Measurements from ENCODE around the gene PNMA6A.

PNMA6A gene

DNA sequence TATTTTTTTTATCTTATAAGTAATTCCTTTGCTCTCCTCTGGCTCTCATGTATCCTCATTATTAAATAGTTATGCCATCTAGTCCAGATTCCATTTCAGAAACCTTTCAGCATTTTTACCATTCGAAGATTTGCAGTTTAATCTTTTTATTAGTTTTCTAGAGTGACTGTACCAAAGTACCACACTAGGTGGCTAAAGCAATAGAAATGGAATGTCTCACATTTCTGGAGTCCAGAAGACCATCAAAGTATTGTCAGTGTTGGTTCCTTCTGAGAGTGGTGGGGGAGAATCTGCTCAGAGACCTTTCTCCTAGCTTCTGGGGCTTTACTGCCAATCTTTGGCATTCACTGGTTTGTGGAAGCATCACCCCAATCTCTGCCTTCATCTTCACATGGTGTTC, 19.7 kb upstream of the PNMA6A start:
- H3K4me3 ChIP-seq (ENCODE audit: low read depth, low read length), result no peak overlapping the region
- no peak overlapping the region for H2BK12ac ChIP-seq (ENCODE audit: low read length)
- no peak overlapping the region for H4K8ac ChIP-seq (ENCODE audit: low read depth, low read length)
- H3K18ac ChIP-seq (ENCODE audit: low read length), result no peak overlapping the region
- no peak overlapping the region for H2AK5ac ChIP-seq (ENCODE audit: low read length)
- H3K4me2 ChIP-seq (ENCODE audit: low read length), result no peak overlapping the region
- no peak overlapping the region for H2BK120ac ChIP-seq (ENCODE audit: insufficient read depth, low read length, poor library complexity)
- no peak overlapping the region for H3K14ac ChIP-seq (ENCODE audit: low read length)
- no peaks in the 10 kb centered on the region for H3K79me2 ChIP-seq (ENCODE audit: control insufficient read depth, insufficient read depth, low read length, poor library complexity)
- no peaks in the 10 kb centered on the region for H3K79me1 ChIP-seq (ENCODE audit: low read length)
- H3K9ac ChIP-seq (ENCODE audit: low read length), result no peak overlapping the region
- no peak overlapping the region for H3K23ac ChIP-seq (ENCODE audit: low read length)
- H3K9me3 ChIP-seq (ENCODE audit: insufficient read depth, low read depth, low read length), result peaks cover 3% of the 10 kb centered on the region
- no CpG with 5 or more reads among the region's 1 CpG for WGBS (ENCODE audit: extremely low coverage, insufficient coverage, insufficient read length)
- no peak overlapping the region for H2AFZ ChIP-seq (ENCODE audit: insufficient read depth, low read length, poor library complexity)
- H4K91ac ChIP-seq (ENCODE audit: low read depth, low read length), result no peak overlapping the region
- H3K27ac ChIP-seq (ENCODE audit: low read depth, low read length), result no peak overlapping the region
- peaks cover 0 to 6% of the 10 kb centered on the region in 2 experiments for H3K4me1 ChIP-seq (ENCODE audit: control insufficient read depth in 1 of 2, insufficient read depth in 2 of 2, low read length in 2 of 2)
- no peak overlapping the region for H2BK5ac ChIP-seq (ENCODE audit: low read depth, low read length, poor library complexity)
- DNase-seq, result no peak
- no peaks in the 10 kb centered on the region for H3K36me3 ChIP-seq (ENCODE audit: control insufficient read depth in 1 of 2, insufficient read depth in 2 of 2, low read length in 2 of 2)
- H3K27me3 ChIP-seq (ENCODE audit: insufficient read depth, low read length), result no peaks in the 10 kb centered on the region
- no peak overlapping the region for H3K4ac ChIP-seq (ENCODE audit: low read depth, low read length)
- H4K12ac ChIP-seq (ENCODE audit: low read depth, low read length), result no peak overlapping the region

DNA sequence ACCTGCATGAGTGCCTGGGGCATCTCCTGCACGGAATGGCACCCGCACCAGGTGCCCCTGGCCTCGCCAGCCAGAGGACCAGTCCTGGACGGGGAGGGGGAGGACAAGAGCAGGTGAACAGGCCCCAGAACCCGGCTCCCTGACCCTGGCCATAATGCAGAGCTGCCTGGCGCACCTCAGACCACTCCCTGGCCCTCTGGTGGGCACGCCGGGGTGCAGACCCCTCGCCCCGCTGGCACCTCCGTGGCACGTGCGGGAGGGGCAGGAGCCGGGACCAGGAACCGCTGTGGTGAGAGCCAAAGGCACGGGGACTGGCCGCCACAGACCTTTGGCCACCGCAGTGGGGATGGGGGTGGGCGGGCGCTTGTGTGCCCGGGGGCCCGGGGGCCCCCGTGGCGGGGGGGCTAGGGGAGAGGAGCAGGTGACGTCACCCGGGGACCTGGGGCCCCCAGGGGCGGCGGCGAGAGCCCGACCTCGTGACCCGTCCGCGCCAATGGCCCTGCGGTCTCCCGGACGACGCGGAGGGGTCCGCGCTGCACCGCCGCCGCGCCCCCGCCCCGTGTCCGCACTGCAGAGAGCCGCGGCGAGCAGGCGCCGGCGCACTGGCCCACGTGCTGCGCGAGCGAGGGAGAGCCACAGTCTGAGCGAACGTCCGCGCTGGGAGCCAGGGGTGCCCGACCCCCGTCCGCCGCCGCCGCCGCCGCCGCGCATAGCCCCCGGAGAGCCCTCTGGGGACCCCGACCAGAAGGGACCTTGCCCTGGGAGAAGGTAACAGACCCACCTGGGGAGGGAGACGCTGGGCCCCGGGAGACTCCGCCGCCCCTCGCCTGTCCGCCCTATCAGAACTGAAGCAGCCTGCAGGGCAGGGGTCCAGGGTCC, 16.1 kb upstream of the PNMA6A start, which contains the start of gene PNMA3:
Gene PNMA3 (plus strand): TSS at position 600 of the 879 bp plus-strand sequence. CDS start 586 bp downstream, outside the sequence.
- no peak within 1 kb of the TSS for H2BK12ac ChIP-seq (ENCODE audit: low read length)
- H4K91ac ChIP-seq (ENCODE audit: low read depth, low read length), result no peak within 1 kb of the TSS
- whole genome bisulfite sequencing (ENCODE audit: extremely low coverage, insufficient coverage, insufficient read length), result no CpG with 5 or more reads among the region's 80 CpGs

DNA sequence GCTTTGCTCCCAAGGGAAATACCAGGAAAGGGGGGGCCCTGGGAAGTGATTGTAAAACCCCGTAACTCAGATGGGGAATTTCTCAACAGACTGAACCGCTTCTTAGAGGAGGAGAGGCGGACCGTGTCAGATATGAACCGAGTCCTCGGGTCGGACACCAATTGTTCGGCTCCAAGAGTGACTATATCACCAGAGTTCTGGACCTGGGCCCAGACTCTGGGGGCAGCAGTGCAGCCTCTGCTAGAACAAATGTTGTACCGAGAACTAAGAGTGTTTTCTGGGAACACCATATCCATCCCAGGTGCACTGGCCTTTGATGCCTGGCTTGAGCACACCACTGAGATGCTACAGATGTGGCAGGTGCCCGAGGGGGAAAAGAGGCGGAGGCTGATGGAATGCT, 15.0 kb upstream of the PNMA6A start:
- Histone ChIP-seq H3K9ac (ENCODE audit: low read length) (no peak overlapping the region), H4K12ac (ENCODE audit: low read depth, low read length) (no peak overlapping the region), H3K4ac (ENCODE audit: low read depth, low read length) (no peak overlapping the region), H4K8ac (ENCODE audit: low read depth, low read length) (no peak overlapping the region), H3K4me3 (ENCODE audit: low read depth, low read length) (no peak overlapping the region), H2BK12ac (ENCODE audit: low read length) (no peak overlapping the region), H2BK120ac (ENCODE audit: insufficient read depth, low read length, poor library complexity) (no peak overlapping the region), H3K4me1 (ENCODE audit: control insufficient read depth in 1 of 2, insufficient read depth in 2 of 2, low read length in 2 of 2) (peaks cover 0 to 6% of the 10 kb centered on the region in 2 experiments), H2BK5ac (ENCODE audit: low read depth, low read length, poor library complexity) (no peak overlapping the region), H3K27ac (ENCODE audit: low read depth, low read length) (no peak overlapping the region), H3K79me1 (ENCODE audit: low read length) (no peaks in the 10 kb centered on the region), H2AK5ac (ENCODE audit: low read length) (no peak overlapping the region), H3K36me3 (ENCODE audit: control insufficient read depth in 1 of 2, insufficient read depth in 2 of 2, low read length in 2 of 2) (no peaks in the 10 kb centered on the region), H4K91ac (ENCODE audit: low read depth, low read length) (no peak overlapping the region), H3K18ac (ENCODE audit: low read length) (no peak overlapping the region), H3K14ac (ENCODE audit: low read length) (no peak overlapping the region), H3K79me2 (ENCODE audit: control insufficient read depth, insufficient read depth, low read length, poor library complexity) (no peaks in the 10 kb centered on the region), H3K4me2 (ENCODE audit: low read length) (no peak overlapping the region), H3K9me3 (ENCODE audit: insufficient read depth, low read depth, low read length) (no peaks in the 10 kb centered on the region), H3K23ac (ENCODE audit: low read length) (no peak overlapping the region), H2AFZ (ENCODE audit: insufficient read depth, low read length, poor library complexity) (no peak overlapping the region), H3K27me3 (ENCODE audit: insufficient read depth, low read length) (no peaks in the 10 kb centered on the region)
- no peak for DNase-seq
- no CpG with 5 or more reads among the region's 11 CpGs for WGBS (ENCODE audit: extremely low coverage, insufficient coverage, insufficient read length)

More for the DNA sequence above, 16.1 kb upstream of the PNMA6A start, which contains the start of gene PNMA3:
- H3K9me3 ChIP-seq (ENCODE audit: insufficient read depth, low read depth, low read length), result no peaks in the 10 kb centered on the region
- DNase-seq, result no peak
- no peak within 1 kb of the TSS for H2BK5ac ChIP-seq (ENCODE audit: low read depth, low read length, poor library complexity)
- no peak within 1 kb of the TSS for H2AFZ ChIP-seq (ENCODE audit: insufficient read depth, low read length, poor library complexity)
- peak within 1 kb of the TSS; percentile 36 for H3K4me2 ChIP-seq (ENCODE audit: low read length)
- H3K79me1 ChIP-seq (ENCODE audit: low read length), result no peaks in the 10 kb centered on the region
- peaks cover 0 to 6% of the 10 kb centered on the region in 2 experiments for H3K4me1 ChIP-seq (ENCODE audit: control insufficient read depth in 1 of 2, insufficient read depth in 2 of 2, low read length in 2 of 2)
- no peak within 1 kb of the TSS for H3K4ac ChIP-seq (ENCODE audit: low read depth, low read length)
- H4K8ac ChIP-seq (ENCODE audit: low read depth, low read length), result no peak within 1 kb of the TSS
- no peaks in the 10 kb centered on the region for H3K79me2 ChIP-seq (ENCODE audit: control insufficient read depth, insufficient read depth, low read length, poor library complexity)
- no peak within 1 kb of the TSS for H3K18ac ChIP-seq (ENCODE audit: low read length)
- H3K9ac ChIP-seq (ENCODE audit: low read length), result no peak within 1 kb of the TSS
- no peak within 1 kb of the TSS for H3K4me3 ChIP-seq (ENCODE audit: low read depth, low read length)
- no peak within 1 kb of the TSS for H2BK120ac ChIP-seq (ENCODE audit: insufficient read depth, low read length, poor library complexity)
- H3K36me3 ChIP-seq (ENCODE audit: control insufficient read depth in 1 of 2, insufficient read depth in 2 of 2, low read length in 2 of 2), result no peaks in the 10 kb centered on the region
- no peak within 1 kb of the TSS for H3K14ac ChIP-seq (ENCODE audit: low read length)
- H2AK5ac ChIP-seq (ENCODE audit: low read length), result no peak within 1 kb of the TSS
- H3K23ac ChIP-seq (ENCODE audit: low read length), result no peak within 1 kb of the TSS
- H4K12ac ChIP-seq (ENCODE audit: low read depth, low read length), result no peak within 1 kb of the TSS
- H3K27me3 ChIP-seq (ENCODE audit: insufficient read depth, low read length), result no peaks in the 10 kb centered on the region
- H3K27ac ChIP-seq (ENCODE audit: low read depth, low read length), result no peak within 1 kb of the TSS

DNA sequence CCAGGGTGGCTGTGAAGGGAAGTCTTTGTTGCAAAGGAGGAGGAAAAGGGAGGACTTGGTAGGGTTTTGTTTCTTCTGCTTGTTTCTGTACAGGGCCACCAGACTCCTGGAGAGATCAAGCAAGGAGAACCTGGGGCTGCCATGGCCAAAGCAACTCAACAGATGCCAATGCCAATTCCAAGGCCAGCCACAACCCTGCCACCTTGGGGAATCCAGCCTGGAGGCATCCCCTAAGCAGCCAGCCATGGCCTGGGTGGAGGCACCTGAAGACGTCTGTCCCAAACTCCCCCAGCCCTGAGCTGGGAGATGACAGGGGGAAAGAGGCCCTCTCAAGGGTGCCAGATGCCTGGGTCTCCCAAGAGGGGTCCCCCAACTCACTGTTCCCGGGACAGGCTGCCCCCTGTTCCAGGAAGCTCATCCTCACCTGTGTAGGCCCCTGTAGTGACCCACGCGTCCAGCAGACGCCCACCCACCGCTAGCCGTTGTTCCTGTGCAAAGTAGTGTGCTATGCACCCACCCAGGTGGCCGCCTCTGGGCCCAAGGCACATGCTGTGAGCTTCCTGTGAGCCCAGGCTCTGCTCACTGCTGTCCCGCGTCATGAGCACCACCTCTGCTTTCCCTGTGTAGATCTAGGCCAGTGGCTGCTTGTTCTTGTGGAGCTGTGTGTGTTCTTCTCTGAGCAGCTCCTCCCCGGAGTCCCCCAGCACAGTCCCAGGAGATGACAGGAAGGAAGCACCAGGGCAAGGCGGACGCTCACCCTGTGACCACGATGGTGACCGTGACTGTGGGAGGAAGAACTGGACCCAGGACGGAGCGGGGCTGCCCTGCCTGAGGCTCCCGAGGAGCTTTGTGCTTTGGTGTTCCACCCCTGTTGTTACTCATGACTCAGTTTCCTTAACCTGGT, 12.8 kb upstream of the PNMA6A start:
- H4K91ac ChIP-seq (ENCODE audit: low read depth, low read length), result no peak overlapping the region

More for the DNA sequence above, 12.8 kb upstream of the PNMA6A start:
- Histone ChIP-seq H3K4me3 (ENCODE audit: low read depth, low read length) (no peak overlapping the region), H2AFZ (ENCODE audit: insufficient read depth, low read length, poor library complexity) (no peak overlapping the region), H3K14ac (ENCODE audit: low read length) (no peak overlapping the region), H3K79me2 (ENCODE audit: control insufficient read depth, insufficient read depth, low read length, poor library complexity) (no peaks in the 10 kb centered on the region), H3K79me1 (ENCODE audit: low read length) (no peaks in the 10 kb centered on the region), H3K36me3 (ENCODE audit: control insufficient read depth in 1 of 2, insufficient read depth in 2 of 2, low read length in 2 of 2) (no peaks in the 10 kb centered on the region), H2BK5ac (ENCODE audit: low read depth, low read length, poor library complexity) (no peak overlapping the region), H3K9ac (ENCODE audit: low read length) (no peak overlapping the region), H2AK5ac (ENCODE audit: low read length) (no peak overlapping the region), H3K23ac (ENCODE audit: low read length) (no peak overlapping the region), H3K4ac (ENCODE audit: low read depth, low read length) (no peak overlapping the region), H3K27me3 (ENCODE audit: insufficient read depth, low read length) (no peaks in the 10 kb centered on the region), H3K9me3 (ENCODE audit: insufficient read depth, low read depth, low read length) (no peaks in the 10 kb centered on the region), H4K8ac (ENCODE audit: low read depth, low read length) (no peak overlapping the region), H2BK120ac (ENCODE audit: insufficient read depth, low read length, poor library complexity) (no peak overlapping the region), H3K4me1 (ENCODE audit: control insufficient read depth in 1 of 2, insufficient read depth in 2 of 2, low read length in 2 of 2) (peaks cover 0 to 6% of the 10 kb centered on the region in 2 experiments), H3K4me2 (ENCODE audit: low read length) (no peak overlapping the region), H3K18ac (ENCODE audit: low read length) (no peak overlapping the region), H4K12ac (ENCODE audit: low read depth, low read length) (no peak overlapping the region), H2BK12ac (ENCODE audit: low read length) (no peak overlapping the region), H3K27ac (ENCODE audit: low read depth, low read length) (no peak overlapping the region)
- no peak for DNase-seq
- whole genome bisulfite sequencing (ENCODE audit: extremely low coverage, insufficient coverage, insufficient read length), result no CpG with 5 or more reads among the region's 18 CpGs
